Small intestine (tissue), 7 donors: Measurements from ENCODE around the gene CBX8. TPM values are rescaled to one million over a fixed set of nuclear protein-coding genes. Genes with fewer than 3 reads are reported as not detected.

Source experiments
- DNase-seq, 2 donors: peaks; one replicate each; pipeline versions ENCODE4 v3.0.0 to v3.0.0-alpha.2; 2013
- FAIRE-seq: peaks from 2 replicates; lab custom pipeline; 2012; peaks lifted over from hg19 to GRCh38; lab: Jason Lieb, UNC
- H3K27ac ChIP-seq, 3 donors: one replicate each; pipeline ENCODE4 v1.5.1; 2013; ENCODE audit warnings: low read length in 2 of 3, mild to moderate bottlenecking in 2 of 3, control low read depth in 1 of 3, inconsistent platforms in 1 of 3, low read depth in 1 of 3, moderate library complexity in 1 of 3
- H3K27me3 ChIP-seq, 3 donors: one replicate each; pipeline ENCODE4 v1.6.1; 2013; ENCODE audit warnings: low read length in 3 of 3, inconsistent platforms in 1 of 3; ENCODE audit not compliant: control insufficient read depth in 3 of 3, insufficient read depth in 3 of 3
- H3K36me3 ChIP-seq, 3 donors: one replicate each; pipeline ENCODE4 v1.6.1; 2013; ENCODE audit warnings: low read length in 3 of 3, inconsistent platforms in 1 of 3, low read depth in 1 of 3, mild to moderate bottlenecking in 1 of 3, moderate library complexity in 1 of 3; ENCODE audit not compliant: control insufficient read depth in 3 of 3, insufficient read depth in 2 of 3
- H3K4me1 ChIP-seq, 3 donors: one replicate each; pipeline ENCODE4 v1.6.1; 2013; ENCODE audit warnings: low read length in 2 of 3, inconsistent platforms in 1 of 3, low read depth in 1 of 3, mild to moderate bottlenecking in 1 of 3, moderate library complexity in 1 of 3; ENCODE audit not compliant: control insufficient read depth in 3 of 3, insufficient read depth in 2 of 3
- H3K4me3 ChIP-seq, 3 donors: one replicate each; pipeline ENCODE4 v1.5.1; 2013; ENCODE audit warnings: low read length in 3 of 3, control low read depth in 1 of 3, inconsistent platforms in 1 of 3, low read depth in 1 of 3, mild to moderate bottlenecking in 1 of 3, moderate library complexity in 1 of 3
- H3K9me3 ChIP-seq, 2 donors: one replicate each; pipeline ENCODE4 v1.6.1; 2013; ENCODE audit warnings: low read depth in 1 of 2, low read length in 1 of 2; ENCODE audit not compliant: control insufficient read depth in 2 of 2, insufficient read depth in 1 of 2
- WGBS, 3 donors: extraction: QIAGEN DNeasy Blood & Tissue Kit; methylation state at CpG; one replicate each; pipeline ENCODE4 v1.1.7; 2013; 5-methylcytosine and 5-hydroxymethylcytosine counted together
- polyA plus RNA-seq, 4 donors: library from polyadenylated mRNA; stranded (reverse) in 3 of 4; unstranded in 1 of 4; fragments of 200-250 nt in 3 of 4; fragments of 120-200 nt in 1 of 4; gene quantifications; one replicate each; pipeline versions ENCODE4 v1.2.1 to v1.2.3, GENCODE V29; 2013
- donor health status: healthy with polysubstance abuse.
- donor health status: control.
- donor health status: control.
- donor health status: Bipolar disorder and iron deficiency.
- donor health status: healthy.

The CBX8 gene
- polyA plus RNA-seq, 4 donors = 2.7 to 10.0 (median 5.3) TPM

GRCh38 chr17:79842136-79842655 lies 45.3 kb upstream of the CBX8 start:
- FAIRE-seq (no peak), DNase-seq (peak in 1 of 2 donors; percentile 67)
- 3 to 9% (median 3%) methylated on average over 17 to 20 of the region's 20 CpGs for WGBS, 3 donors
- H3K9me3 ChIP-seq = peaks cover 0 to 13% of the 10 kb centered on the region in 2 donors
- peak overlapping the region in 1 of 3 donors; percentile 16 for H3K4me3 ChIP-seq
- H3K36me3 ChIP-seq = peaks cover 0 to 11% (median 0%) of the 10 kb centered on the region in 3 donors
- H3K27ac ChIP-seq = peak overlapping the region in 1 of 3 donors; percentile 95
- H3K27me3 ChIP-seq = peaks cover 0 to 39% (median 16%) of the 10 kb centered on the region in 3 donors
- H3K4me1 ChIP-seq = peaks cover 0 to 71% (median 4%) of the 10 kb centered on the region in 3 donors

GRCh38 chr17:79841369-79842135 lies 44.7 kb upstream of the CBX8 start:
- peak overlapping the region in 1 of 3 donors; percentile 95 for H3K27ac ChIP-seq
- peaks cover 0 to 13% of the 10 kb centered on the region in 2 donors for H3K9me3 ChIP-seq
- WGBS, 3 donors = 2 to 3% (median 2%) methylated on average over 52 to 55 of the region's 55 CpGs
- FAIRE-seq = no peak
- peaks cover 0 to 39% (median 16%) of the 10 kb centered on the region in 3 donors for H3K27me3 ChIP-seq
- H3K36me3 ChIP-seq = peaks cover 0 to 18% (median 0%) of the 10 kb centered on the region in 3 donors
- no peak for DNase-seq
- H3K4me1 ChIP-seq = peaks cover 1 to 70% (median 9%) of the 10 kb centered on the region in 3 donors
- peak overlapping the region in 1 of 3 donors; percentile 18 for H3K4me3 ChIP-seq

- H3K36me3 ChIP-seq = peaks cover 0 to 24% (median 0%) of the 10 kb centered on the region in 3 donors
- peaks cover 3 to 70% (median 9%) of the 10 kb centered on the region in 3 donors for H3K4me1 ChIP-seq
- WGBS, 3 donors = 0 to 3% (median 2%) methylated on average over 13 to 19 of the region's 19 CpGs
- DNase-seq (no peak), FAIRE-seq (no peak)
- H3K27me3 ChIP-seq = peaks cover 0 to 39% (median 16%) of the 10 kb centered on the region in 3 donors
- peak overlapping the region in 1 of 3 donors; percentile 87 for H3K27ac ChIP-seq
- H3K9me3 ChIP-seq = peaks cover 0 to 13% of the 10 kb centered on the region in 2 donors
- H3K4me3 ChIP-seq = peak overlapping the region in 1 of 3 donors; percentile 18
Observed at GRCh38 chr17:79840989-79841286, 44.1 kb upstream of the CBX8 start.

GRCh38 chr17:79840269-79840988 lies 43.6 kb upstream of the CBX8 start:
- DNase-seq (peak; percentile 59 to 91), FAIRE-seq (no peak)
- H3K4me1 ChIP-seq = peaks cover 8 to 70% (median 9%) of the 10 kb centered on the region in 3 donors
- H3K4me3 ChIP-seq = peak overlapping the region in 1 of 3 donors; percentile 49
- peaks cover 0 to 13% of the 10 kb centered on the region in 2 donors for H3K9me3 ChIP-seq
- 3 to 6% (median 4%) methylated on average over 52 to 74 of the region's 74 CpGs for WGBS, 3 donors
- H3K27me3 ChIP-seq = peaks cover 0 to 39% (median 16%) of the 10 kb centered on the region in 3 donors
- peak overlapping the region in 1 of 3 donors; percentile 87 for H3K27ac ChIP-seq
- peaks cover 0 to 29% (median 0%) of the 10 kb centered on the region in 3 donors for H3K36me3 ChIP-seq

DNA sequence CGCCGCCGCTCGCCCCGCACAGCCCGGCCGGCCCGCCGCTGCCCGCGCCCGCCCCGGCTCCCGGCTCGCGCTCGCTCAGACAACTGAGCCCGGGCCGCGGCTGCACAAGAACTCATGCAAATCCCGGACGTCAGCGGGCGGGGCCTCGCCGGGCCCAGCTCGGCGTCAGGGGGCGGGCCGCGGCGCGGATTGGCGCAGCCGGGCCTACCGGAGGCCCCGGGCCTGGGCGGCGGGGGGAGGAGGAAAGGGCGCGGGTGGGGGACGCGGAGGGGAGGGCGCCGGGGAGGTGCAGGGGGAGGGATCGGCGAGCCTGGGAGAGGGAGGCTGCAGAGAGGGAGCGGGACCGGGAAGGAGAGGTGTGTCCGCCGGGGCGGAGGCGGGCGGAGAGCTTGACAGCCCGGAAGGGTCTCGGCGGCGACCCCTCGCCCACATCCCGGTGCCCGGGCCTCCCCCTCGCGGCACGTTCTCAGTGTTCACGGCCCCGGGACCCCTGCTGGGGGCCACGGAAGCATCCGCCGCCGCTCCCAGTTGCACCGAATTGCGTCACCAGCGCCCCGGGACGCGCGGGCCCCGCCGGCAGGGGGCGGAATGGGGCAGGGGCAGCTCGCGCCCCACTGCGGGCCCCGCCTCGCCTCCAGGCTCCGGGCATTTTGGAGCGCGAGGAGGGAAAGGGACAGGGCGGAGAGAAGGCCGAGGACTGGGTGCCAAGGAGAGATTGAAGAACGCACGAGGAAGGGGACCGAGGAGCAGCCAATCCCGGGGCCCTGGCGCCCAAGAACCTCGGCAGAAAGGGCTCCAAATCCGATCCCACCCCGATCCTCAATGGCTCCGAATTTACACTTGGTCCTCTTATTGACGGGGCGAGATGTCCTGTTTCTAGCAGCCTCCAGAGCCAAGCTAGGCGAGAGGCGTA lies 42.7 kb upstream of the CBX8 start, which contains the start of gene CBX4:
TSS of gene CBX4 (minus strand) at position 85 of the 913 bp plus-strand sequence. CDS start 189 bp downstream, outside the sequence.
- Histone ChIP-seq H3K27ac (peak within 1 kb of the TSS; percentile 93 to 94 (median 93)), H3K27me3 (peaks cover 0 to 39% (median 16%) of the 10 kb centered on the region in 3 donors), H3K4me1 (peaks cover 6 to 67% (median 9%) of the 10 kb centered on the region in 3 donors), H3K36me3 (peaks cover 0 to 37% (median 2%) of the 10 kb centered on the region in 3 donors), H3K4me3 (peak within 1 kb of the TSS; percentile 73 to 87 (median 86)), H3K9me3 (peaks cover 0 to 15% of the 10 kb centered on the region in 2 donors)
- 0 to 2% (median 1%) methylated on average over 56 to 103 of the region's 103 CpGs for WGBS, 3 donors
- DNase-seq (peak; percentile 95 to 97), FAIRE-seq (no peak)

GRCh38 chr17:79838522-79839274 lies 41.8 kb upstream of the CBX8 start:
- FAIRE-seq (no peak), DNase-seq (peak; percentile 42 to 76)
- WGBS, 3 donors = 0 to 1% (median 0%) methylated on average over 41 to 65 of the region's 67 CpGs
- Histone ChIP-seq H3K4me1 (peaks cover 5 to 66% (median 9%) of the 10 kb centered on the region in 3 donors), H3K4me3 (peak overlapping the region; percentile 73 to 87 (median 86)), H3K36me3 (peaks cover 5 to 46% (median 7%) of the 10 kb centered on the region in 3 donors), H3K9me3 (peaks cover 0 to 16% of the 10 kb centered on the region in 2 donors), H3K27ac (peak overlapping the region; percentile 93 to 94 (median 93)), H3K27me3 (peaks cover 0 to 36% (median 16%) of the 10 kb centered on the region in 3 donors)
